Measurements from ENCODE around the gene EVX2. TPM values are rescaled to one million over a fixed set of nuclear protein-coding genes. Genes with fewer than 3 reads are reported as not detected.

EVX2 gene
- total and polyA plus RNA-seq, 2 of the 4 experiments (the other 2 are of a cell fraction): not detected

DNA sequence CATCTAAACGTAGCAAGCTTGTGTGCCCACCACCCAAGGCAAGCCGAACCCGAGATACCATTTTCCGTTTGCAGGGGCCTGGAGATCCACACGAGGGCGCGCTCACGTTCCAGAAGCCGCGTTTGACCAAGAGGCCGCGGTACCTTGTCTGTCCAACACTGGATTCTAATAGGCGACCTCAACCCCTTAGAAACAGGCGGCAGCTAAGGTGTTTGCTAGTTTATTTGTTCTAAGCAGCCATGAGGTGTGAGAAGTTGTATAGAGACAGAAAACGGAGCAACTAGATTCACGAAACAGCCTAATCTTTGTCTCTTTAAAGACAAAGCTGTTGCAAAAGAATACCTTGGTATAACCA, 27.5 kb upstream of the EVX2 start:
- Histone ChIP-seq H3K27ac (ENCODE audit: insufficient read depth, low read length) (no peak overlapping the region), H3K36me3 (ENCODE audit: control insufficient read depth, insufficient read depth, low read length) (no peaks in the 10 kb centered on the region), H3K79me1 (ENCODE audit: low read depth in 1 of 2, low read length in 2 of 2) (no peaks in the 10 kb centered on the region), H4K8ac (ENCODE audit: low read depth in 2 of 2, low read length in 2 of 2) (no peak overlapping the region), H3K56ac (ENCODE audit: extremely low read depth, insufficient read depth, low read length) (no peak overlapping the region), H3K9me1 (ENCODE audit: insufficient read depth, low read length) (no peaks in the 10 kb centered on the region), H4K20me1 (ENCODE audit: insufficient read depth, low read length) (no peaks in the 10 kb centered on the region), H3K4me1 (ENCODE audit: control insufficient read depth, insufficient read depth, low read length) (no peaks in the 10 kb centered on the region), H2BK5ac (ENCODE audit: low read depth, low read length, poor library complexity, severe bottlenecking) (no peak overlapping the region), H2AK9ac (replicated peaks; ENCODE audit: low read depth, low read length, poor library complexity) (no peak overlapping the region), H2BK20ac (ENCODE audit: low read depth, low read length) (no peak overlapping the region), H2BK15ac (ENCODE audit: low read depth, low read length) (no peak overlapping the region), H4K5ac (ENCODE audit: low read depth, low read length) (no peak overlapping the region), H3K27me3 (ENCODE audit: control insufficient read depth, insufficient read depth, low read length) (peaks cover 89% of the 10 kb centered on the region), H4K91ac (ENCODE audit: insufficient read depth, low read depth, low read length) (no peak overlapping the region), H3K4me3 (ENCODE audit: insufficient read depth, low read depth, low read length) (no peak overlapping the region), H3K9me3 (ENCODE audit: control insufficient read depth, insufficient read depth, low read length) (peaks cover 7% of the 10 kb centered on the region), H2AFZ (replicated peaks; ENCODE audit: low read length, poor library complexity) (no peak overlapping the region), H3K18ac (ENCODE audit: low read depth, low read length) (no peak overlapping the region), H3K9ac (ENCODE audit: low read depth, low read length) (no peak overlapping the region), H3K4ac (ENCODE audit: low read depth, low read length) (no peak overlapping the region), H3K4me2 (ENCODE audit: low read depth, low read length) (no peak overlapping the region), H3K23ac (ENCODE audit: low read depth, low read length) (no peak overlapping the region), H2BK120ac (ENCODE audit: low read depth, low read length) (no peak overlapping the region), H2AK5ac (ENCODE audit: low read depth, low read length) (no peak overlapping the region), H3K14ac (replicated peaks; ENCODE audit: low read depth, low read length) (no peak overlapping the region)
- intact Hi-C loops (cut with micrococcal nuclease) (loop anchor here (1.0 kb wide), 1 partner anchor 24 kb away; no protein-coding TSS in a partner anchor), dilution Hi-C loops (cut with HindIII; ENCODE audit: low sequenced_read_pairs, unreplicated experiment) (no loop called here), in situ Hi-C loops (cut with MboI; ENCODE audit: low sequenced_read_pairs) (no loop called here)
- TF ChIP-seq SMC3 (IDR thresholded peaks at IDR 0.05; ENCODE audit: low read depth, low read length): 0 out of 2 replicates have a peak, but pooled peaks have one; percentile 9
- no peak for TF ChIP-seq RAD21 (IDR thresholded peaks at IDR 0.05; ENCODE audit: low read length)
- TF ChIP-seq CTCF (conservative IDR thresholded peaks at IDR 0.05; ENCODE audit: low read depth, low read length): peak; percentile 50
- TF ChIP-seq CEBPB (IDR thresholded peaks at IDR 0.05; ENCODE audit: low read depth, low read length): no peak
- TF ChIP-seq, protein P1, sequence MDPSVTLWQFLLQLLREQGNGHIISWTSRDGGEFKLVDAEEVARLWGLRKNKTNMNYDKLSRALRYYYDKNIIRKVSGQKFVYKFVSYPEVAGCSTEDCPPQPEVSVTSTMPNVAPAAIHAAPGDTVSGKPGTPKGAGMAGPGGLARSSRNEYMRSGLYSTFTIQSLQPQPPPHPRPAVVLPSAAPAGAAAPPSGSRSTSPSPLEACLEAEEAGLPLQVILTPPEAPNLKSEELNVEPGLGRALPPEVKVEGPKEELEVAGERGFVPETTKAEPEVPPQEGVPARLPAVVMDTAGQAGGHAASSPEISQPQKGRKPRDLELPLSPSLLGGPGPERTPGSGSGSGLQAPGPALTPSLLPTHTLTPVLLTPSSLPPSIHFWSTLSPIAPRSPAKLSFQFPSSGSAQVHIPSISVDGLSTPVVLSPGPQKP (IDR thresholded peaks at IDR 0.05; ENCODE audit: borderline replicate concordance, low read depth, low read length): no peak
- WGBS, 2 experiments (ENCODE audit: extremely low coverage in 2 of 2, insufficient read length in 1 of 2): 1% methylated on average over 7 of the region's 16 CpGs; no CpG with 5 or more reads in 1 of the 2 experiments
- POLR2A ChIA-PET (ENCODE audit: unreplicated experiment): no interaction called here
- CTCF ChIA-PET: interaction anchor here (0.6 to 1.3 kb wide), 3 partner anchors 13 to 543 kb away, joined by 3 to 4 read pairs (median 3); no protein-coding TSS in a partner anchor
- no TSS peak for BruUV-seq (replicated peaks)
- peak; percentile 28 for DNase-seq
- ATAC-seq (ENCODE audit: low read depth): 0 out of 2 replicates have a peak, but pooled peaks have one; percentile 50

Data from IMR-90 (cell line).